Measurements from ENCODE around the gene LTB4R.

- no peak for TF ChIP-seq POLR2A (IDR thresholded peaks at IDR 0.05)
- no peak for TF ChIP-seq CTCF (IDR thresholded peaks at IDR 0.05 in 8 of 11, conservative IDR thresholded peaks at IDR 0.05 in 3 of 11)
Observed at GRCh38 chr14:24331731-24332267, 20.5 kb downstream of the LTB4R start.

Measured in spleen (tissue), 7 donors.